NCI-H524 treated with DMSO at 0.1 percent for 48 hours (cell line): Measurements from ENCODE around the gene DTNB.

Experiments used
- DNase-seq: peaks from one replicate; lab custom pipeline; 2025; lab: John Stamatoyannopoulos, UW

The DTNB gene

GRCh38 chr2:25499157-25499556, 174.2 kb downstream of the DTNB start:
- no peak for DNase-seq

- DNase-seq, result no peak
These were observed 175.4 kb downstream of the DTNB start for GRCh38 chr2:25497918-25498407.

DNA sequence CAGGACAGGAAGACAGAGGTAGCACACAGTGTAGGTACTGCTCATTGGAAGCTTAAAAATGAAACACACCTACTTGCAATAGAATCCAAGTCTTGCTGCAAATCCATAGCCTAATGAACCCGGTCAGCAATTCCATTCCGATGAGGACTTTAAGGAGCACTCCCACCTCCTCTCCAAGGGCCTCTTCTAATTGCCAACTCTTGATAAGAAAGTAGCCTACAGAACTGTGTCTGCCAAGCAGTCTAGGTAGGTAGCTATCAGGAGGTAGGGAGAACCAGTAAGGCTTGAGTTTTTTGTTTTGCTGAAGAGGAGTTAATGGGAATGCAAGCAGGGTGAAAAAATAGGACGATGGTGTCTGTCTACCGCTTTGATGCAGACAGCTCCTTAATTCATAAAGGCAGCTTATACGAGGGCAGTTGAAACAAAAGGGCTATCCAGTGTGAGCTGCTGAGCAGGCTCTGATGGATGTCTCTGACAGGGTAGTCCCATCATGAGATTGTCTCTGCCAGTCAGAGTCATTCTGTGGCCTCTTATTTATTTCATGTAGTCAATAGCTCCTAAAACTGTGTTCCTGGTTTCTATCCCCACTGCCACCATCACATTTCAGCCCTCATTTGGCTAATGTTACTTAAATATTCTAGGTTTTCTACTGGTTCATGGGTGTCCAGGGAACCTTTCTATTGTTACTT, 176.0 kb downstream of the DTNB start:
- no peak for DNase-seq

DNA sequence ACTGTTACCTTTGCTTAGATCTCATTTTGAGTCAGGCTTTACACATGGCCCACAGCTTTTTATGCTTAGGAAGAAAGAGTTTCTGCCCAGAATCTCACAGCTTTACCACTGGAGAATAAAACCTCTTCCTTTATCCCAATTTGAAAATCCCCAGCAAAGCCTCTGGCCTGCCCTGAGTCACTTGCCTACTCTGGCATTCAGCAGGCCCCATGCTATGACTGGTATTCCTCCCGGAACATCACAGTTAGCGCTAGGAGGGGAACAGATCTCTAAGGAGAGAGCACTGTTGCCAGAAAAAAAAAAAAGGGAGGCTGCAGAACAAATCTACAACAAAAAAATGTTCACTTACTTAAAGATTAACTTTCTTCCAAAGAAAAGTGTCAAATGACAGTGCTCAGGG, 178.8 kb downstream of the DTNB start:
- DNase-seq, result no peak

DNA sequence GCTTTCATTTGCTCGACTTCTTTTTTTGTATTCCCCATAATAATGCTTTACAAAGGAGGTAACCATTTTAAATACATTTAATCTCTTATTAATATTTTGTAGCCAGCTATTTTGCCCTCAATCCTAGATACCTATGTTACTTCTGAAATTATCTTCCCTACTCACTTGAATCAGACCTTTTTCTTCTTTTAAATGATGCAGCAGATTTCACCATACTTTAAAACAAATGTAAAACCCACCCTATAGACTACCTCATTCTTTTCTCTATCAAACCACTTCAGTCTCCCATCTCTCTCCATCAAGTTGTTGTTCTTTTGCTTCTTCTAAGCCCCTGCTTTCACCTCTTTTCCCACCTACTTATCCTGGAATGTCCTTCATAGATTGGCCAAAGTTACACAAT, 180.2 kb downstream of the DTNB start:
- no peak for DNase-seq

DNA sequence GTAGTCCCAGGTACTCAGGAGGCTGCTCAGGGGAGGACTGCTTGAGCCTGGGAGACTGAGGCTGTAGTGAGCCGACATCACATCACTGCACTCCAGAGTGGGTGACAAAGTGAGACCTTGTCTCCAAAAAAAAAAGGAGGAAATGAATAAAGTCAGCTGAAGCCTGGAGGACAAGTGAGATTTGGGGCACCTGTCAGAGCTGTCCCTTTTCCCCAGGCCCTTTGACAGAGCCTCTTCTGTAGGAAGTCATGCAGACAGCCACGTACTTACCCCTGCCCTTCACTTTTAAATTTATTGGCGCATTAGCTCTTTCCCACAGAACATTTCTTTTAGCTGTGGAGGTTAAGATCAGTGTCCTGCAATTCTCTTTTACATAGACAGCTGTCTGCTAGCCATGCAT, 180.7 kb downstream of the DTNB start:
- DNase-seq, result no peak

DNA sequence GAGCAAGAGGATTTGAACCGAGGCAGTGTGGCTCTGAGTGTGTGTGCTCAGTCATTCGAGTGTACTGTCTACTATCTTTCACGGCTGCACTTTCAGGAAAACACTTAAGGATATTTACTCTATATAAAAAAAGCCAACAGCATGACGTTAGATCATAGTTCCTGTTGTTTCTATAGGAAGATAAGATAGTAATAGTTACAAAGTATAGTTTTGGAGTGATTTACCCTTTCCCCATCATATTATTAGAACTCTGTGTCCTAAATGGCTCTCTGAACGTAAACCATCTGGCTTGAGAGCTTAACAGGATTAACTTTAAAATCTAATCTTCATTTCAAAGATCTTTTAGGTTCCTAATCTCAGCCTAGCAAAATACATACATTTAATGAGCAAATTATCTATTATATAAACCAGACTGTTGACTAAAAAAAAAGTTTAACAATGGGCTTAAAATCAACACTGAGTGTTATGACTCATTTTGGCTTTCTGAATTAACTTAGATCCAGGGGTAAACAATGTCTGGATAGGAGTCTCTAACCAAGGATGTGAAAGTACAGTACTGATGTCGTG, 181.3 kb downstream of the DTNB start:
- DNase-seq, result peak; percentile 63

- no peak for DNase-seq
These were observed 182.2 kb downstream of the DTNB start for GRCh38 chr2:25491003-25491696.

DNA sequence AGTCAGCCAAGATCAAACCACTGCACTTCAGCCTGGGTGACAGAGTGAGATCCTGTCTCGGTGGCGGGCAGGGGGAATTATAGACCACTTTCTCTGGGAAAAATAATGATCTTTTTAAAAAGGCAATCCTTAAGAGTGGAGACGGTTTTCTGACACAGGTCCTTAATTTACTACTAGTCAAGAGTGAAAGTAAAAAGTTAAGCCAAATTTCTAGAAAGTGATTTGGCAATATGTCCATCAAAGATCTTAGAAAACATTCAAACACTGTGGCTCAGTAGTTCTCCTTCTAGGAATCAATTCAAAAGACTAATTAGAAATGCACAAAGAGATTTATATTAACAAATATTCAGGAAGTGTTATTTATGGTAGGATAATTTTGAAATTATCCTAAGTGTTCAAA, 183.2 kb downstream of the DTNB start:
- DNase-seq, result no peak

GRCh38 chr2:25489631-25490030, 183.7 kb downstream of the DTNB start:
- no peak for DNase-seq

DNA sequence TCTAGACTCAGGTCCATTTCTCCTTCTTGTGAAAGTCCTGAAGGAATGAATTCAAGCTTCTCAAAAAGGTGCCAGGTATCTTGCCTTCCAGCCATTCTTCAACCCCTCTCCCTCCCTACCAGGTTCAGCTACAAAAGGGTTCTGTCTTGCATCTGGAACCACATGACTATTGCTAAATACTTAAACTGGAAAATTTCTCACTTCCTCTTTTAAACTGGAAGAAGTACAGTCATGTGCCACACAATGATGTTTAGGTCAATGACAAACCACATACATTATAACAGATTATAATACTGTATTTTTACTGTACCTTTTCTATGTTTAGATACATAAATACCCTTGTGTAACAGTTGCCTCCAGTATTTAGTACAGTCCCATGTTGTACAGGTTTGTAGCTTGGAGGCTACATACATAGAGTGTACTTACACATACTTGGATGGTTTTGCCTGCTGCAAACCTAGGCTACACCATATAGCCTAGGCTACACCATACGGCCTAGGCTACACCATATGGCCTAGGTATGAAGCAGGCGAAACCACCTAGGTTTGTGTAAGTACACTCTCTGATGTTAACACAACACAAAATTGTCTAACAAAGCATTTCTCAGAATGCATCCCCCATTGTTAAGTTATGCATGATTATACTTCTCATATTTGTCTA, 189.6 kb downstream of the DTNB start:
- DNase-seq, result no peak

DNA sequence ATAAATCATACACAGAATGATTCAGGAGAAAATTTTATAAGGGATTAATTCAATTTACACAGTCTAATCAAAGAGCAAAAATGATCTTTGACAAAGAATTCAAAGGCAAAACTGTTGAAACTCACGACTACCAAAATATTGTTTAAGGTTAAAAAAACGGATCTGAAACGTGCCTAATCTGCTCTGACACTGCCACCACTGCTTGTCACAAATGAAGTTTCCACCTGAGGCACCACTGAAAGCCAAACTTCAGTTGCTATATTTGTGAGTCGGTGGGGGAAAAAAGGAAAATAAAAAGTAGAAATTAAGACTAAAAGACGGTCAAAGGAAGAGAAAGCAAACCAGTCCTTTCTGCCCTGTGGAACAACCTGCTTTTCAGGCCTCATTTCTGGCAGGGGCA, 191.0 kb downstream of the DTNB start:
- no peak for DNase-seq

GRCh38 chr2:25481381-25482300, 191.7 kb downstream of the DTNB start:
- DNase-seq, result no peak

DNA sequence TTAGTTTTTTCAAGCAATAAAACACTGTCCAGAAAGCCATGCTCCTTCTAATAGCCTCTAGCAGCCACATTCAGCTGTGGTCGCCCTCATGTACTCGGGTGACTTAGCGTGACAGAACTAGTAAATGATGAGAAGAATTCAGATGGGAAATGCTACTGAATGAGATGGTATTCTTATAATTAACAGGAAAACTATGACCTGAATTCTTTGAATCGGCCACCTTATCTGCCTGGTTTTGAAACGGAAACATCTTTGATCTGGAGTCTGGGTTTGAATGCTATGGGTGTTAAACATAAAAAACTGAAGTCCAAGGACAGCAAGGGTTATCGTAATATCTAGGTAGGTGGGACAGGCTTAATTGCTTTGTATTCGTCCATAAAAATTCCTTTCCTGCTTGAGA, 192.8 kb downstream of the DTNB start:
- DNase-seq, result no peak

DNA sequence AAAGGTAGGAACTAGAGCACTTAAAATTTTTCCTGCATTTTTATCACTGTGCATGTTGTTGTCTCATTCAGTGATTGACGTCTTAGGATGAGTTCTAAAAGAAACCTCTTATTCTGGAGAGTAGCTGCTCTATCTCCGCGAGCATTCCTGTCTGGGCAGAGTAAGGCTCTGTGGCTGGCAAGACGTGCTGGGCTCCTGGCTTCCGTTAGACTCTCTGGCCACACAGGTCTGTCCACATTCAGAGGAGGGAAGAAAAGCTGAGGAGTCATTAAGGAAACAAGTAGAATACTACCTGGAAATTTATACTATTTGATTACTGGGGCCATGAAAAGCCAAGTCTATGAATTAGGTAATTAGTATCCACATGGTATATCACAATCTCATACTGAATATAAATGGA, 193.6 kb downstream of the DTNB start:
- DNase-seq, result no peak

DNA sequence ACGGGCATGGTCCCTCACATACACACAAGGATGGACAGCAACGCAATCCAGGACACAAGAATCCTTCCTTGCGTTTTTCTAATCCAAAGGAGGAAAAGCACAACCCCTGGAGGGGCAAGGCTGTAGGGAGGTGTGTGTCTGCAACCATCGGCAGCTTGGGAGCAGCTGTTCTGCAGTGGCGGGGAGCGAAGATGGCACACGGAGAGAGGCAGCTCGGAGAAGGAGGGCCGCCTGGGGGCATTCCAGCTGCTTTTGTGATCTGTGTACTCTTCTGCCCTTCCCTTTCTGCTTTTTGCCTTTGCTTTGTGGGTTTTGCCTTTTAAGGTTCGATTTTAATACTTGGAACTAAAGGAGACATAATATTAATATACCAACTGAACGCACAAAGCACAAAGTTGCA, 194.6 kb downstream of the DTNB start:
- DNase-seq, result no peak

- peak; percentile 77 for DNase-seq
These were observed 199.5 kb downstream of the DTNB start for GRCh38 chr2:25473758-25474340.

DNA sequence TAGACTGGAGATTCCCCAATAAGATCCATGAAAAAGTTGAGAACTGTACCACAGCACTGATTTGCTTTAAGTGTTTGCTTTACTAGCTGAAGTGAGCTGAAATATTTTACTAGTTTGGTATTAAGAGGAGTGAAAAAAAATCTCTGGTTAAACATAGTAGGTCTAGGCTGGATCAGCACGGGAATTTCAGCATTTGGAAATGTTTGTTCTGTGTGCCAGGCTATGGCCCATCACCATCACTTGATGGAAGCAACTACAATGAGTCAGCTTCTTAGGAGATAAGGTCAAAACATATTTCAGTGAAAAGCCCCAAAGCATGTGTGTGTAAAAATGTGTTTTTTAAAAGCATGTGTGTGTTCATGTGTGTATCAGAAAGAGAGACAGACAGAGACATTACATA, 200.2 kb downstream of the DTNB start:
- no peak for DNase-seq

DNA sequence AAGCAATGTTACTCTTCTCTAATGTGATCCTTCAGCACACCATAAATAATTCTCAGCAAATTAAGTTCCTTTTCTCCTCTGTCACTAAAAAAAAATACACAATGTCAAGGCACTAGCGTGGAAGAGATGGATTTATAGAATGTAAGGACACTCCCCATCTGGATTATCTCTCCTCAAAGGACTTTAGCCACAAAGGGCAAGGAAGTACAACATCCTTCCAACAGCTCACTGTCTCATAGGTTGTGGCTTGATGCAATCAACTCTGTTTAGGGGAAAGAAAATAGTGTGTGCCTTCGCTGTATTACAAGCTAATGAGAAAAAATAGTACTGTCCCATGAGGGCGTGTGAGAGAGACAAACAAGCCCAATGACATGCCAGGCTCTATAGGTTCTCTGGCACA, 202.6 kb downstream of the DTNB start:
- no peak for DNase-seq

- DNase-seq, result no peak
These were observed 205.6 kb downstream of the DTNB start for GRCh38 chr2:25467743-25468142.

DNA sequence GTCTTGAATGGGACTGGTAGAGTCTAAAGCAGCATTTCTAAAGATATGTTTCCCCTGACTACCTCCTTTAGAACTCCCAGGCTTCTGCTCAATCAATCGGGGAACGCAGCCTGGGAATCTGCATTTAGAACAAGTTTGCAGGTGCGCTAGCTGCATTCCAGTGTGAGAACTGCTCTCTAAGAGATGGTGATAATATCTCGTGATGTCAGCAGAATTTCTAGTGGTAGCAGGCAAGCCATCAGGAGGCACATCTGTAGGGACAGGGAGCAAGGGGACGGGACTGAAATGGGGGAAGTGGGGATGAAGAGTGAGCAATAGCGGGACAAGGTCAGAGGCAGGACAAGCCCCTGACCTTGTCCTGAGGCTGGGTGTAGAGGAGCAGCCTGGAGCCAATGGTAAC, 211.4 kb downstream of the DTNB start:
- no peak for DNase-seq
